Measurements from ENCODE around the gene CGNL1.

CGNL1 gene

DNA sequence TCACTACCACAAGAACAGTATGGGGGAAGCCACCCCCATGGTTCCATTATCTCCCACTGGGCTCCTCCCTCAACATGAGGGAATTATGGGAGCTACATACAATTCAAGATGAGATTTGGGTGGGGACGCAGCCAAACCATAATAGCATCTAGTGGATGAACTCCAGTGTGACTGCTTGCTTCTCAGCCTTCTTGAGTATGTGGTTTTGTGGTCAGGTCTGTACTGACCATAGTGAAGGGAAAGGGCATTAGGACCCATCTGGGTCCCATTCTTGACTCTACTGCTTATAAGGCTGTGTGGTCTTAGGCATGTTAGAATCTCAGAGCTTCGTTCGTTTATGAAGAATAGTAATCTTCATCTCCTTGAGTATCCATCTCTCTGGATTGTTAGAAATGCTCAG is 81.4 kb downstream of the CGNL1 start:
- no peak for DNase-seq (ENCODE audit: low read depth, low spot score)

DNA sequence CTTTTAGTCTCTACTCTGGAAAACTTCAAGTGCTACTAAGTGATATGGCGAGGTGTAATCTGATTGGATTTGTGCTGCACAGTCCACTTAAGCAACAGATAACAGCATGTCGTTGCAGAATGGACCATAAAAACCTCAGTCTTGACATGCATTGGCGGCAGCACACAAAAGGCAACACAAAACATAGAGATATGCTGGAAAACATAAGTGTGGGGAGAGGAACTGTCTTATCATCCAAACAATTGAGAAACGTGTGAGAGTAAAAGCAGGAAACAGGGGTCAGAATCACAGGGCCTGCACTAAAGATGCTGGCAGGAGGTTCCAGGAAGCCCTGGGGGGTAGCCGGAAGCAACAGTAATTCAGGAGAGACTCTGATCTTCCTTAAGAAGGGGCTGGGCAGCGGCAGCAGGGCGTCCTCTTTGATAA is 82.1 kb downstream of the CGNL1 start:
- DNase-seq (ENCODE audit: low read depth, low spot score) = no peak

GRCh38 chr15:57460208-57460816 is 84.0 kb downstream of the CGNL1 start:
- DNase-seq (ENCODE audit: low read depth, low spot score) = no peak

DNA sequence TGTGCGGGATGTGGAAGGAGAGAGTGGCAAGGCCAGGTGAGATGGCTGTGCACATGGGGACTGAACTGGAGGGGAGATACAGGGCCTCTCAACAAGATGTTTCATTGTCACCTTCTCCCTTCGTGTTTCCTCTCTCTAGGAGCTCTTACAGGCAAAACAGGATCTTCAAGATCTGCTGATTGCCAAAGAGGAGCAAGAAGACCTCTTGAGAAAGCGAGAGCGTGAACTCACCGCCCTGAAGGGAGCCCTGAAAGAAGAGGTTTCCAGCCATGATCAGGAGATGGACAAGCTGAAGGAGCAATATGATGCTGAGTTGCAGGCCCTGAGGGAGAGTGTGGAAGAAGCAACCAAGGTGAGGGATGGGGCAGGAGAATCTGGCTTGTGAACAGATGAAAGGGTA is 85.2 kb downstream of the CGNL1 start:
- no peak for DNase-seq (ENCODE audit: low read depth, low spot score)

- DNase-seq (ENCODE audit: low read depth, low spot score) = no peak
Observed at GRCh38 chr15:57462381-57462780, 86.1 kb downstream of the CGNL1 start.

DNA sequence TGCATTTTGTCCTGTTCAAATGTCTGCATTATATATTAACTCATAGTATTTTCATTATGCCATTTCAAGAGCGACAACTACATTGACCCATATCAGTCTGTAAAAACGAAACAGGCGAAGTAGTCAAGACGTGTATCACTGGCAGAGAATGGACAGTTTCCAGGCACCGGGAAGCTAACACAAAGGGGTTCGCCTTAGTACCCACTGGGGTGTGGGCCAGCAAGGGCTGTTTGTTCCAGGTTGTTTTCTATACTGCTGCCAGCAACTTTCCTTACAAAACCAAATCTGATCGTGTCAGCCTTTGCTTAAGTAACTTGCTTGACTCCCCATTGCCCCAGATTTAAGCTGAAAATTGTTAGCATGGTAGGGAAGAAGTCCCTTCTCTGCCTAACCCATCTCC is 87.1 kb downstream of the CGNL1 start:
- DNase-seq (ENCODE audit: low read depth, low spot score) = no peak

- DNase-seq (ENCODE audit: low read depth, low spot score) = no peak
Observed at GRCh38 chr15:57464480-57464879, 88.2 kb downstream of the CGNL1 start.

DNA sequence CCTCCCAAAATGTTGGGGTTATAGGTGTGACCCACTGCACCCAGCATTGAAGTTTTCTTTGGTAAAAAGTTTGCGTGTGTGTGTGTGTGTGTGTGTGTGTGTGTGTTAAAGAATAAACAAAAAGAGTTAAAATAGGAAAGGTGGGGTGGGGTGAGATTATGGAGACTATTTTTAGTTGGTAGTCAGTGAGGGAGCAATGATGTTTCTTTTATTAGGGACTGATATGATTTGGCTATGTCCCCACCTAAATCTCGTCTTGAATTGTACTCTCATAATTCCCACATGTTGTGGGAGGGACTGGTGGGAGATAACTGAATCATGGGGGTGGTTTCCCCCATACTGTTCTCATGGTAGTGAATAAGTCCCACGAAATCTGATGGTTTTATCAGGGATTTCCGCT is 92.2 kb downstream of the CGNL1 start:
- no peak for DNase-seq (ENCODE audit: low read depth, low spot score)

DNA sequence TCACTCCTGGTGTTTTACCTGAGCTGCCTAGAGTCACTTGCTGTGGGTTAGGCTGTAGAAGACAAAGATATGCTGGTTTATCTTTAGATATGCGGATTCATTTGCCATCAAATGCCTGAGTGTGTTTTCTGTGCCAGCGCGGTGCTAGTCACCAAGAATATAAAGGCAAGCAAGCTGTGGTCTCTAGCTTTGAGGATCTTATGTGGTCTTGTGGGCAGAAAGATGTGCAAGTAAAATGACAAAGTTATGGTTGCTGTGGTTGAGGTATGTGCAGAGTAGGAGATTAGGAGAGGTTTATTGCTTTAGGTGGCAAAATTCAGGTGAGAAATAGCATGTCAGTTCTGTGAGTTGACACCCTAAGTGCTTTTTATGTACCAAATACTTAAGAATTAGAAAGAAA is 94.2 kb downstream of the CGNL1 start:
- DNase-seq (ENCODE audit: low read depth, low spot score) = no peak

DNA sequence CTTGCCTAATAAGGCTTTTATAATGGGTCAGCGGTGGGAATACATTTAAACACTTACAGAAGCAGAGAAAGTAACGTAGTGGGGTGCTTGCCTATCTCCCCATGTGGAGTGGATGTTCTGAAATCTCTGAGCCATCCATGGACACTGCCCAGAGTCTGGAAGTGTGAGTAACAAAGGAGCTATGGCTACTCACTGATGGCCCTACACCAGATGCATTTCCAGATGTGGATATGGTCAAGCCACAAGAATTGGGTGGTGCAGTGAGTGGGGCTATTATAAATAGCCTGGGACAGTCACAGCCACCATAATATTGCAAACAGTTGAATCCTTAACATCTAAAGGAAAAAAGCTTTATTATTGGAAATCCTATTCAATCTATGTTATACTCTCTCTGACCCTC is 96.6 kb downstream of the CGNL1 start:
- DNase-seq (ENCODE audit: low read depth, low spot score) = no peak

DNA sequence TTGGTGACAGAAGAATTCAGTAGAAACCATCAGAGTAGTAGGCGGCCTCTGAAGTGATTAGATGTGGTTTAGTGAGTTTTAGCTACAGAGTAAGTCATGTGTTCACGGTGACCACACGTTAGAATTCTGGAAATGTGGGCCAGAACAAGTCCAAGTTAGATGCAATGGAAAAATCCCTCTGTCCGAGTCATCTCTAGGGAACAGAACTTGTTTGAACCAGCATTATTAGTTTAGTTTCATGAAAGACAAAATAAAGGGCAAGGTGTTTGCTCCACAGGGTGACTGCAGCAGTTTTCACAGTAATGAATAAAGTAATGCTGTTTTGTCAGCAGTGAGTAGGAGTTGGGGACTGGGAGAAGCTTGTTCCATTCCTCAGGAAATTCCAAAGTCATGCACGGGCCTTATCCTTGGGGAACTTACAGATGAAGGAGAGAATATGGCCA is 100.2 kb downstream of the CGNL1 start:
- DNase-seq (ENCODE audit: low read depth, low spot score) = no peak

- DNase-seq (ENCODE audit: low read depth, low spot score) = peak; percentile 38
Observed at GRCh38 chr15:57477736-57478522, 101.6 kb downstream of the CGNL1 start.

- DNase-seq (ENCODE audit: low read depth, low spot score) = no peak
Observed at GRCh38 chr15:57479005-57479404, 102.7 kb downstream of the CGNL1 start.

DNA sequence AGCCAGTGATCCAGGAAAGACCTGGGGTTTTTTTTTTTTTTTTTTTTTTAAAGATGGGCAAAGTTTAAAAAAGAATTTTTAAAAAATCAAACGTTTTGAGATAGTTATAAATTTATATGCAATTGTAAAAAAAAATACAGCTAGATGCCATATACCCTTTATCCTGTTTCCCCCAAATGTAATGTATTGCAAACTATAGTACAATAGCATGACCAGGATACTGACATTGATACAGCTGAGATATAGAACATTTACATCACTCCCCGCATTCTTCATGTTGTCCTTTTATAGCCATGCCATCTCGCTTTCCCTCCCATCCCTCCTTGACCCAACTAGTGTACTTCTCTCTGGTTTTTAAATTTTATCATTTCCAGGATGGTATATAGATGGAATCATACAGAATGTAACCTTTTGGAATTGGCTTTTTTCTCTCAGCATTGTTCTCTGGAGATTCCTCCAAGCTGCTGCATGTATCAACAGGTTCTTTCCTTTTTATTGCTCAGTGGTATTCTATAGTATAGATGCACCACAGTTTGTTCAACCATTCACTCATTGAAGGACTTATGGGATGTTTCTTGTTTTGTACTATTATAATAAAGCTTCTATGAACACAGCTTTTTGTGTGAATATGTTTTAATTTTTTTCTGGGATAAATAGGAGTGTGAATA is 104.9 kb downstream of the CGNL1 start:
- no peak for DNase-seq (ENCODE audit: low read depth, low spot score)

- DNase-seq (ENCODE audit: low read depth, low spot score) = peak; percentile 61
Observed at GRCh38 chr15:57485869-57486268, 109.6 kb downstream of the CGNL1 start.

DNA sequence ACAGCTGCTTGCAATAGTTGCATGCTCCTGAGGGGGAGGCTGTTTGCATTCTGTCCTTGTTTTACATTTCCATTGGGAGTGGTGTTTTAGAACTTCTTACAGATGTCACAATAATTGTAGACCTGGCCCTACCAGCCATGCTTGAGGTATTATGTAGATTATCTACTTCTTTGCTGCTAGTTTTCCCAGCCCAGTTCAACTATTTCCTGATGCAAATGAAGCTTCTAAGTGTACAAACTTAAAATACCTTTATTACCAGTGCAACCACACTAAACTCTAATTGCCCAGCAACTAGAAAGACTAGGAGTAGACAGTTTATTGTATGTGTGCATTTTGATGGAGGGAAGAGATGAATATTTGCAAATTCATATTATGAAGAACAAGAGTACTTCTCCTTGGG is 110.5 kb downstream of the CGNL1 start:
- DNase-seq (ENCODE audit: low read depth, low spot score) = no peak

GRCh38 chr15:57489122-57489521 is 112.8 kb downstream of the CGNL1 start:
- no peak for DNase-seq (ENCODE audit: low read depth, low spot score)

GRCh38 chr15:57493351-57493750 is 117.0 kb downstream of the CGNL1 start:
- DNase-seq (ENCODE audit: low read depth, low spot score) = no peak

DNA sequence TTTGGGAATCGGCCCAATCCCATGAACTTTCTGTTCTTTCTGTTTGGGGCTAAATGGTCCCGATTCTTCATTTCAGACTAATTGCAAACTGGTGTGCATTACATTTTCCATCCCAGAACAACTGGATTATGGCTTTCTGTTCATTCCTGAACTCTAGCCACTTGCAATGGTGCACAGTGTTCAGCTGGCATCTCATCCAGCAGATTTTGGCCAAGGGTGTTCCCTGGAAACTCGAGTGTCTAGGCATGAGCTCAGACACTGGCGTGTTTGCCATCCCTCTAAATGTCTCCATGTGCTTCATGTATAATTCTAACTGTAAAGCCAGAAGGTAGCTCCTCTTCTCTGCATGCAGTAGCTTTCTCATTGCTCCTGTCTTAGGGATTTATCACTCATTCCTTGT is 118.3 kb downstream of the CGNL1 start:
- no peak for DNase-seq (ENCODE audit: low read depth, low spot score)

DNA sequence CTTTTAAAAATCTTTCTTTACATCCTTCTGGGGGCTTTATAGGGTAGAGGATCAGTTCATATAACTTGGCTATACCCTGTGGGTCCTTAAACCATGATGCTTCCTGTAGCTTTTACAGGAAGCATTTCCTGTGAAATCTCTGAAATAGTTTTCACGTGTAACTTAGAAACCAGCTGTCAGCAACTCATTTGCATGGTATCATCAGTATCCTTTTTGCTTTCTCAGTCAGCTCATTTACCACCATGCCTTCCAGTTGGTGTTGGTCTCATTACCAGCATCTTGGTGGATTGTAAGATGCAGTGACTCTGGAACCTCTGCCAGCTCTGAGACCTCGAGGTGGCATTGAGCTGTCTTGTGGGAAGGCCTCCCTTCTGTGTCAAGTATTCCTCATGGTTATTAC is 118.7 kb downstream of the CGNL1 start:
- DNase-seq (ENCODE audit: low read depth, low spot score) = no peak

GRCh38 chr15:57495554-57496165 is 119.4 kb downstream of the CGNL1 start:
- DNase-seq (ENCODE audit: low read depth, low spot score) = no peak

- DNase-seq (ENCODE audit: low read depth, low spot score) = no peak
Observed at GRCh38 chr15:57496594-57496945, 120.3 kb downstream of the CGNL1 start.
